ENCODE measurements around the gene DRD3. TPM values are rescaled to one million over a fixed set of nuclear protein-coding genes. Genes with fewer than 3 reads are reported as not detected.

The DRD3 gene
- total and polyA plus RNA-seq, 2 of the 8 experiments (the other 6 are each of a cell fraction or from before 2014, with no cell fraction given), result 0.32 to 1.3 TPM

GRCh38 chr3:114093016-114093380 is 85.9 kb downstream of the DRD3 start:
- H3K9ac ChIP-seq (replicated peaks in 1 of 4; ENCODE audit: extremely low read depth in 1 of 4, low read depth in 3 of 4, low read length in 3 of 4), result no peak overlapping the region
- FAIRE-seq, result no peak
- no peak overlapping the region for H3K27ac ChIP-seq (ENCODE audit: low read depth, low read length)
- no peak overlapping the region for H3K56ac ChIP-seq (replicated peaks; ENCODE audit: insufficient read length, low read depth, low read length)
- ChIA-PET CTCF (ENCODE audit: partially characterized antibody) (no interaction called here), POLR2A (ENCODE audit: partially characterized antibody) (no interaction called here)
- no peaks in the 10 kb centered on the region; a peak in 1 of 7 replicates for H3K4me1 ChIP-seq (replicated peaks in 1 of 4; ENCODE audit: control insufficient read depth in 3 of 4, insufficient read depth in 4 of 4, low read length in 3 of 4)
- H3K79me2 ChIP-seq (ENCODE audit: control insufficient read depth in 1 of 2, insufficient read depth in 2 of 2, low read length in 2 of 2), result no peaks in the 10 kb centered on the region
- no peak overlapping the region for H2BK5ac ChIP-seq (ENCODE audit: low read depth, low read length)
- H3K4ac ChIP-seq (replicated peaks; ENCODE audit: insufficient read length, low read depth, low read length), result no peak overlapping the region
- H3K23ac ChIP-seq (ENCODE audit: insufficient read length), result no peak overlapping the region
- H3K18ac ChIP-seq (ENCODE audit: extremely low read depth, low read length), result no peak overlapping the region
- H2BK120ac ChIP-seq (replicated peaks; ENCODE audit: low read depth, low read length), result no peak overlapping the region
- H3K36me3 ChIP-seq (ENCODE audit: control insufficient read depth in 2 of 4, insufficient read depth in 4 of 4, low read length in 3 of 4), result peaks cover 0 to 4% (median 0%) of the 10 kb centered on the region in 4 experiments; a peak in 1 of 8 replicates
- no peak overlapping the region for H2AK5ac ChIP-seq (ENCODE audit: low read depth, low read length)
- H4K20me1 ChIP-seq (replicated peaks in 1 of 2; ENCODE audit: control insufficient read depth in 1 of 2, insufficient read depth in 2 of 2, low read length in 2 of 2), result no peaks in the 10 kb centered on the region
- no peak overlapping the region for H4K5ac ChIP-seq (ENCODE audit: insufficient read length, low read depth, low read length)
- no peak for DNase-seq (ENCODE audit: low read depth in 1 of 2, low spot score in 2 of 2)
- no peak overlapping the region for H3K4me3 ChIP-seq (ENCODE audit: extremely low read depth in 1 of 4, insufficient read depth in 2 of 4, low read depth in 3 of 4, low read length in 4 of 4)
- H3K79me1 ChIP-seq (ENCODE audit: low read depth, low read length), result no peaks in the 10 kb centered on the region
- H3K14ac ChIP-seq (ENCODE audit: insufficient read length), result no peak overlapping the region
- H3K27me3 ChIP-seq (replicated peaks in 1 of 4; ENCODE audit: control insufficient read depth in 3 of 4, extremely low read depth in 1 of 4, insufficient read depth in 3 of 4, low read length in 3 of 4), result no peaks in the 10 kb centered on the region
- H3K4me2 ChIP-seq (ENCODE audit: insufficient read depth in 1 of 2, low read depth in 2 of 2, low read length in 2 of 2), result no peak overlapping the region
- H3K9me3 ChIP-seq (ENCODE audit: insufficient read depth in 2 of 2, low read depth in 1 of 2, low read length in 1 of 2), result no peaks in the 10 kb centered on the region
- H2BK20ac ChIP-seq (ENCODE audit: low read length), result no peak overlapping the region
- H4K91ac ChIP-seq (replicated peaks; ENCODE audit: insufficient read length, low read length), result no peak overlapping the region
- no peaks in the 10 kb centered on the region for H3K23me2 ChIP-seq (ENCODE audit: low read depth, low read length)
- no peak overlapping the region for H2BK15ac ChIP-seq (ENCODE audit: low read length)
- TF ChIP-seq CEBPB (IDR thresholded peaks at IDR 0.05; ENCODE audit: low read depth, low read length), result no peak
- WGBS, 2 experiments (ENCODE audit: extremely low coverage in 1 of 2, insufficient coverage in 1 of 2, insufficient read length in 1 of 2, insufficient replicate concordance in 2 of 2, low coverage in 1 of 2, low lambda C conversion rate in 2 of 2, missing lambda C conversion rate in 1 of 2), result 90% methylated on average over 3 of the region's 3 CpGs; no CpG with 5 or more reads in 1 of the 2 experiments
- no peak overlapping the region for H4K8ac ChIP-seq (ENCODE audit: extremely low read depth, insufficient read depth, low read length)
- no peak overlapping the region; the same call in 1 of the 2 replicates for H2AFZ ChIP-seq (ENCODE audit: low read length)
- no peak overlapping the region for H2BK12ac ChIP-seq (ENCODE audit: low read depth, low read length)
